GM19328 (cell line): ENCODE measurements around the gene C5orf47.

ENCODE experiments used
- ATAC-seq: cut with Tn5 transposase; IDR thresholded peaks from one replicate; pipeline ENCODE4 v1.9.1; 2021; ENCODE audit warnings: mild to moderate bottlenecking, moderate library complexity; ENCODE audit not compliant: unreplicated experiment

C5orf47 gene, protein sequence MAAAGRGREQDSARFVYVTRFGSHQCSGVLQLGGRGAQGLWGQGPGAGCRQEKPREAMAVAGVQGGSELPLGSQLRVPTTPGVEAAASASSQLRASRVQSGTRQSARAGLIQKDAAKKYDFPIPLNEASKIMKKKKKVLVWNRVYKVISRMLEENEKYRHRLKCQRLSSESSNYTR

DNA sequence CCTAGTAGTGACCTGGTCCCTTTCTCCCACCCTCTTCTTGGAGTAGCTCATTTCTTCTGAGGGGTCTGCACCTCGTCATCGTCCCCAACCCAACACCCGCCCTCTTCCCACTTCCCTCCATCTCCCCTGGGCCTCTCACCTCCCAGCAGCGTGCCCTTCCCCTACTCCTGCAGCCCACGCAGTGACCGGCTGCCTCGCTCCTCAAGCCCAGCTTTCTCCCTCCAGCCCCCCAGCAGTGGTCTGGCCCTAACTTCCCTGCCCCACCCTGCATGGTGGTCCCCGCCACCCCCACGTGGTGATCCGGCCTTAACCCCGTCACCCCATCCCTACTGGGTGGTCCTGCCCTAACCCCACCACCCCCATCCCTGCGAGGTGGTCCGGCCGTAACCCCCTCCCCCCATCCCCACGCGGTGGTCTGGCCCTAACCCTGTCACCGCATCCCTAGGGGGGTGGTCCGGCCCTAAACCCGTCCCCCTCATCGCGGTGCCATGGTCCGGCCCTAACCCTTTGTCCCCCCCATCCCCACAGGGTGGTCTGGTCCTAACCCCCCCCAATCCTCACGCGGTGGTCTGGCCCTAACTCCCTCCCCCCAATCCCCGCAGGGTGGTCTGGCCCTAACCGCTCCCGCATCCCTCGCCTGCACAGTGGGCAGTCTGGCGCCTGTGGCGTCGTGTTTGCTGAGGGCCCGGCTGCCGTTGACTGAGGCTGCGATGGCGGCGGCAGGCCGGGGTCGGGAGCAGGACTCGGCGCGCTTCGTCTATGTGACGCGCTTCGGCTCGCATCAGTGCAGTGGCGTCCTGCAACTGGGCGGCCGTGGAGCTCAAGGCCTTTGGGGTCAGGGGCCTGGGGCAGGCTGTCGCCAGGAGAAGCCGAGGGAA is at the start of gene C5orf47:
TSS of gene C5orf47 (plus strand) at position 617 of the 878 bp plus-strand sequence. CDS start at position 711, 94 bp downstream.
- ATAC-seq: no peak

GRCh38 chr5:173940269-173940668 is 48.7 kb upstream of the C5orf47 start:
- no peak for ATAC-seq

DNA sequence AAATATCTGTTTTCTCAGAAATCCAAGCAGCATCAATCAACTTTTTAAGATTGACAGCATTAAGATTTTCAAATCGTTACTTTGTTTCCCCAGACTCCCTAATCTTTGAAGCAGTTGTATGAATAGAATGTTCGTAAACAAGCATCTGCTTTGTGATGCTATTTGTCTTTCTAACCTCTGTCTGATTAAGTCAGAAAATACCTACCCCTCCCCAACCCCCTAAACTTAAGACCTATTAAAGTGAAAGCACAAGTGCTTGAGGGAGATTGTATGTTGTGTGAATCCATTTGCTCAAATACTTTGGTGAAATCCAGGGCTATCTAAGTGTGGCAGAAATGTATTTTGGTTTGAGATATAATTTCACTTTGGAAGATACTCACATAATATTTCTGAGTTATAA is 47.9 kb upstream of the C5orf47 start:
- ATAC-seq: no peak

DNA sequence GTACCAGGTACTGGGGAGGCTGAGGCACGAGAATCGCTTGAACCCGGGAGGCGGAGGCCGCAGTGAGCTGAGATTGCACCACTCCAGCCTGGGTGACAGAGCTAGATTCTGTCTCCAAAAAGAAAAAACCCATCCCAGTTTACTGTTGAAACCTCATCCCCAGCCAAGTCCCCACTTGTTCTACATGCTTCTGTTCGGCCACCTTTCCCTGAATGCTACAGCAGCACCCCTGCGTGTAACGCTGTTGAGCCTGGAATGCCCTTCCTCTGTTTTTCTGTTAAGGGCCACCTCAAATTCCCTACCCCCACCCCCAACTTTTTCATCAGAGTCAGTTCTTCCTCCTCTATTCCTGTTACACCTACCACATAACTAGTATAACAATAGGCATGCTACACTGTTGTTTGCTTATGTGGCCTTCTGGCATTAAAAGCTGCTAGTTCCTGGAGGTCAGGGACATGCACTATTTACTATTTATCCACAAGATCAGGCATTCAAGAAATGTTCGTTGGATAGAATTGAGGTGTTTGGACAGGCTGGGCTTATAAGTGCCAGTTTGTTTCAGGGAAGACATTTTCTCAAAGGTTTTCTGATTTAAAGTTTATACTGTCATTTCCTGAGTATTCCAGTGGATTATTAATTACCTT is 47.1 kb upstream of the C5orf47 start:
- no peak for ATAC-seq

DNA sequence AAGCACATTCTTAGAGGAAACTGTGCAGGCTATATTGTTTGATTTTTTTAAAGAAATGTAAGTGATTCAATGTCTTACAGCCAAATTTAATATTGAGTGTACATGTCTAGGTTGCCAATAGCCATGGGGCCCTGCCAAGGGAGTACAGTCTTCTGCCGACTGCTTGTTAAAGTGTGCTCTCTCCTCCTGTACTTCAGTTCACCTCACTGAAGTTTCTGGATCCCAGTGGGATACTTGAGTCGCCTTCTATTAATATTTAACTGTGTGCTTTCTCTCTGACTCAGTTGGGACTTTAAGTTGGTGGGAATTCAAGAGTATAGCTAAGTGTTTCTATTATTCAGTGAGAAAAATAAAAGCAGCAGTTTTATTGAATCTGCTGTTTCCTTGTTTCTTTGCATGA is 44.5 kb upstream of the C5orf47 start:
- no peak for ATAC-seq

DNA sequence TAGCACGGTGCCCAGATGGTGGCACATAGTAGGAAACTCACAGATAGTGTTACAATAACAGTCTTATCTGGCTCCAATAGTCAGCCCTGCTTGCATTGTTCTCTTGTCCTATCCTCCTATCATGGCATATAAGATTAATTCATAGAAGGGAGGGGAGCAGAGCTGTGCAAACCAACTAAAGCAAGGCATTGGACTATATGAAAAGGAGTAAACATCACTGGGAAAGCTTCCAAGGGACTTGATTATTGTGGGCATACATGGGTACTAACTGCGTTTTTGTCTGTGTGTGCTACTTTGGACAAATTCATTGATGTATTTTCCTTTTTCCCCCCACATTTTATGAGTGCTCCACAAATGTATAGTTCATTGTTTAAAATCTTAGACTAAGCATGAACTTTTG is 43.8 kb upstream of the C5orf47 start:
- ATAC-seq: no peak

DNA sequence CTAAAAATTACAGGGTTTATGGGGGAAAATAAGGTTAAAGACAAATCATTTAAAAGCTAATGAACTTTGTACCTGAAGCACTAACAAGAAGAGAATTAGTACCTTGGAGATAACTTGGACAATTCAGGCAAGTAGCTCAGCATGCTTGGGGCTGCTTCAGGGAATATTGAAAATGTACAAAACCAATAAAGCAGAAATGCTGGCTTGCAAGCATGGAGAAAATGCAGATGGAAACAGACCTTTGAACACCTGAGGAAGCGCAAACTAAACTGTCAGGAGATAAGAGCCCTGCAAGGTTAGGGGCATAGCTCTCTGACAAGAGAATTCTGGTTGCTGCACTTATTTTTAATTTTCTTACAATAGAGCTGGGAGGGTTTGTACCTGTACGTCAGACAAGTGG is 42.6 kb upstream of the C5orf47 start:
- ATAC-seq: no peak

GRCh38 chr5:173950829-173951228 is 38.1 kb upstream of the C5orf47 start:
- no peak for ATAC-seq

GRCh38 chr5:173953528-173954090 is 35.4 kb upstream of the C5orf47 start:
- ATAC-seq: no peak

DNA sequence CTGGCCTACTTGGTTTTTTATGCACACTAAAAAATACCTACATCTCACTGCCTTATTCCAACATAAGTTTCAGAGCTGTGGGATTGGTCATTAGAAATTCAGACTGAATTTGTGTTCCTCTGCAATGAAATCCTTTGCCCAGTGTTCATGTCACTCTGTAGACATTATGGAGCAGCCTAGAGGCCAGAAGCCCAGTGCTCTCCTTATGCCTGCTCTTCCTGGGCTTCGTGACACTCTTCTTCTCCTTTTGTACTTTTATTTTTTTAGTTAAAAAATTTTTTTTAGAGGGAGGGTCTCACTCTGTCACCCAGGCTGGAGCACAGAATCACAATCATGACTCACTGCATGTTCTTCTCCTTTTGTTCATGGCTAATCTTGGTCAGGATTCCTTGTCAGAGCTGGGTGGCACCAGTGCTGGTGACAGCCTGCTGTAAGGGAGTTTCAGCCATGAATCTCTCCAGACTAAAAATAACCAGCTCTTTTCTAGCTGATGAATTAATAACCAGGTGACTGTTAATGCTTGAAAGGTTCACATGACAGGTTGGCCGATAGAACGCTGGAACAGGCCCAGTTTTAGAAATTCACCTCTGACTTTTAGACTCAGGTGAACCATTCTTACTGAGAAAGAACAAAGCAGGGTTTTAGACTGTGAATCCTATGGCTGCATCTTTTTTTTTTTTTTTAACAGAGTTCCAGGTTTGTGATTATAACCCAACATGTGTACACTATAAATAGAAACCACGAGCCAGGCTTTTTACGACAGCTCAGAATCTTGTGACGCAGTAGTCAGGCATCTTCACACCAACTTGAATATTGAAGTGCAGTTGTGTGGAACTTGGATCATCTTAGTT is 34.1 kb upstream of the C5orf47 start:
- no peak for ATAC-seq

GRCh38 chr5:173960986-173961385 is 28.0 kb upstream of the C5orf47 start:
- ATAC-seq: no peak

- ATAC-seq: no peak
Observed at GRCh38 chr5:173961418-173961817, 27.6 kb upstream of the C5orf47 start.

GRCh38 chr5:173962436-173962972 is 26.5 kb upstream of the C5orf47 start:
- no peak for ATAC-seq

GRCh38 chr5:173963182-173963838 is 25.7 kb upstream of the C5orf47 start:
- ATAC-seq: no peak

DNA sequence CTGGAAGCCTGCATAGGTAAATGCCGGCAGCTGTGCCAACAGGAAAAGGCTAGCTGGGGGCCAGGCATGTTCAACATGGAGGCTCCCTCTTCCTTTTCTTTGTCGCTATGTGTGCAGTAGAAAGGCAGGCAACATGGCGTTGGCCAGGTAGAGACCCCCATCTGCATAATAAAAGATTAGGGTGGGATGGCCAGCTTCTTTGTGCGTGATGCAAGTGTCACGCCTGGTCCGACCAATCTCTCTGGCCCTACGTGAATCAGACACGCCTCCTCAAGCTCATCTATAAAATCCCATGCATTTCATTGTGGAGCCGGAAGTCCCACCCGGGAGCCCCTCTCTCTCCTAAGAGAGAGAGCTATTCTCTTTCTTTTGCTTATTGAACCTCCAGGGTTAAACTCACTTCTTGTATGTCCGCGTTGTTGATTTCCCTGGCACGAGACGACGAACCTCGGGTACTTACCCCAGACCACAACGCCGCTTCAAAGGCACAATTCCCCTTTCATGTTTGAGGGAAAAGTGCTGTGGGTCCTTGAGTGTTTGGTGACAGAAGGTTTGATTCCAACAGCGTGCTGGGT is 25.0 kb upstream of the C5orf47 start:
- no peak for ATAC-seq

GRCh38 chr5:173964506-173964905 is 24.5 kb upstream of the C5orf47 start:
- ATAC-seq: no peak

DNA sequence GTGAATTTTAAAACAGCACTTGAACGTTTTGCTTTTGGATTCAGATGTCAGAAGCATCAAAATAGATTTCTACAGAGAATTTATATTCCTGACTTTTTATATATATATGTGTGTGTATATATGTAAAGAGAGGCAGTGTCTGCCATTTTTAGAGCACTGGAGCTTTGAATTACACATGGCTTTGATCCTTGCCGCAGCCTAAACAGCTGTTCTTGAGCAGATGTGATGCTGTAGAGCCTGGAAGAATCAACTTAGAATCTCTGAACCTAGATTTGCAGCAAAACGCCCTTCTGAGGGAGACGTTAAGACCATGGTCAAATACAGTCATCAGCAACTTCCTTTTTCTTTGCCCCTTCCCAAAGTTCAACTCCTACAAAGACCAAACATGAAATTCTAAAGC is 21.7 kb upstream of the C5orf47 start:
- no peak for ATAC-seq

DNA sequence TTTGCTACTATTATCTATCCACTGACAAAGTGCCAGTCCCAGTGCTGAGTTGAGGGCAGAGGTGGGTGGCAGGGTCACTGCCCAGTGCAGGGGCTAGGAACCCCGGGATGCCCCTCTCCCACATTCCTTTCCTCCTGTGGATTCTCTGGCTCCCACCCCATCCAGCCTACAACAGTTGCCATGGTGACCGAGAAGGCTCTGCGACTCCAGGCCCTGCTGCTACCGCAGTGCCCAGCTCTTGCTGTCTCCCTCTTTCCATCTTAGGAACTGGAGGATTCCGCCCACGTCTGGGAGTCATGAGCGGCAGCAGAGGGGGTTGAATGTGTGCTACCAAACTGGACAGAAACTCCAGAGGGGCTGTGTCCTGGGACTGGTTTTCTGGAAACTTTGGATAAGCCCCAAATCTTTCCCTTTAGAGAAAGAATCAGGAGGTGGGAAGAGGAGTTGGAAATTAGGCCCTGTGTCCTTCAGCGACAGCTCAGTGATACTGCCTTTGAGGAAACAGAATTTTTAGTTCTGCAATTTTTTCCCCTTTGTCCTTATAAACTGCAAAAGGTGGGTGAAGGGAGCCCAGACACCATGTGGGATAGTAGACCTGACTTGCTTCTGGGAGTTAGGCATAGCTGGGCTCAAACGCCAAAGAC is 20.7 kb upstream of the C5orf47 start:
- no peak for ATAC-seq
